HG02852 (cell line): ENCODE results near the gene LRRC43.
A peak's percentile ranks its signal among the peaks of the same experiment; 100 is the strongest.

Source experiments
- ATAC-seq: cut with Tn5 transposase; IDR thresholded peaks from one replicate; pipeline ENCODE4 v1.9.1; 2021; ENCODE audit warnings: mild to moderate bottlenecking, moderate library complexity; ENCODE audit not compliant: unreplicated experiment

Gene LRRC43

DNA sequence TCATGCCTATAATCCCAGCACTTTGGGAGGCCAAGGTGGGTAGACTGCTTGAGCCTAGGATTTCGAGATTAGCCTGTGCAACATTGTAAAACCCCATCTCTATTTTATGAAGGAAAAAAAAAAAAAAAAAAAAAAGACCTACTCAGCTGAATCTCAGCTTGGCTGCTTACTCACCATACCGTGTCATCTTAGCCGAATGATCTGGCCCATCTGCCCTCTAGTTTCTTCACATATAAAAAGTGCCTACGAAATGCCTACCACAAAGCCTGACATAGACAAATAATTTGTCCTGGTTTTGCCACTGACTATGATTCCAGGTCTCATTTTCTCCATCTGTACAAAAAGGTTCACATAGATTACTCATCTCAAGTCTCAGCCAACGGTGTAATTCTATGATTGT lies 32.8 kb downstream of the LRRC43 start:
- ATAC-seq: no peak

GRCh38 chr12:122216445-122216844 lies 33.5 kb downstream of the LRRC43 start:
- no peak for ATAC-seq

DNA sequence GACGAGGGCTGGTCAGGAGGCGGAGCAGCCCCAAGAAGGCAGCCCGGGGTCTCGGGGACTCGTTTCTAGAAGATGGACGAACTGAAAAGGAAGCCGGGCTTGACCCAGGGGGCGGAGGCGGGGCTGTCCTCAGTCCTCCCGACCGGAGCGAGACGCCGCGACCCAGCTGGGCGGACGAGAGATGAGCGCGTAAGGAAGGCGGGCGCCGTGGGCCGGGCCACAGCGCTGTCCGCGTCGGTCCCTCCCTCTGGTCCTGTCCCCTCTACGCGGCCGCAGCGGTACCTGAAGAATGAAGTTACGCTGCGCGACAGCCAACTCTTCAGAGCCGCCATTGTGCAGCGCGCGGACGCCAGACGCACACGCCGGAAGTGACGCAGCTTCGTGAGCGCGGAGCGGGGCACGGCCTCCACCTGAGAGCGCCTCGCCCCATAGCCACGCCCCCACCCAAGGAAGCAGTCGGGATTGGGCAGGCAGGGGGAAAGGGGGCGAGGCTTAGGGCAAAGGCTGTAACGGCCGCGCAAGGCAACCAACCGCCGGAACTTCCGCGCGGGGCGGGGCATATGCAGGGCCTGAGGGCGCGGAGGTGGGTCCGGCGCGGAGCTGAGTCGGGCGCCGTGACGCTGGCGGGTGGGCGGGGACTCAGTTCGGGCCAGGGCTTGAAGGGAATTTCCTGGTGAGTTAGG lies 42.9 kb downstream of the LRRC43 start, which contains the start of gene DIABLO:
Gene DIABLO (minus strand): TSS at position 370 of the 683 bp plus-strand sequence. CDS start 38 bp downstream, at position 332.
- ATAC-seq: peak; percentile 87

DNA sequence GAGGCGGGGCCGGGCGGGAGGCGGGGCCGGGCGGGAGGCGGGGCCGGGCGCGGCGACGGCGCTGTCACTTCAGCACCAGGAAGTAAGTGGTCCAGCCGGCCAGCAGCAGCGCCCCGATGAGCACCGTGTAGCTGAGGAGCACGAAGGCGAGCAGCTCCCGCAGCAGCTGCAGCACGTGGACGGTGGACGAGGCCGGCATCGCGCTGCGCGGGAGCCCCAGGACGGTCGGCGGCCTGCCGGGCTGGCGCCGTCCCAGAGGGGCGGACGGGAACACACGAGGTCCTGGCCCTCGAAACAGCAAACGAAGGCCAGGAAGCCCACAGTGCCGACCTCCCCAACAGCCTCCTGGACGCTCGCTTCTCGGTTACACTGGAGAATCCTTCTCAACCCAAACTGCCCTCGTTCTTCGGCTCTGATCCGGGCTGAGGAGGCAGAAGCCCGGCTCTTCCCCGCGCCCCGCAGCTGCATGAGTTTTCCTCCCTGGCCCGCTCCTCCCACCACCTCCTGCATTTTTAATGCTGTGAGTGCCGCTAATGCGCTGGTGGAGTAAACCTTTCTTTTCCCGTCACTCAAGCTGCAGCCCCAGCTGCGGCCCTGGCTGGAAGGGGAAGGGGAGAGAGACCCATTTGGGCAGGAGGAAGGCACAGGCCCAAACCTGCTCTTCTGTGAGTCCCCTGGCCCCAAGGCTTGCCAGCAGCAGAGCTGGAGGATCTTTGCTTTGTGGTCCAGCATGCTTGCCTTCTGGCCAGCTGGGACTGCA lies 43.6 kb downstream of the LRRC43 start:
- no peak for ATAC-seq

DNA sequence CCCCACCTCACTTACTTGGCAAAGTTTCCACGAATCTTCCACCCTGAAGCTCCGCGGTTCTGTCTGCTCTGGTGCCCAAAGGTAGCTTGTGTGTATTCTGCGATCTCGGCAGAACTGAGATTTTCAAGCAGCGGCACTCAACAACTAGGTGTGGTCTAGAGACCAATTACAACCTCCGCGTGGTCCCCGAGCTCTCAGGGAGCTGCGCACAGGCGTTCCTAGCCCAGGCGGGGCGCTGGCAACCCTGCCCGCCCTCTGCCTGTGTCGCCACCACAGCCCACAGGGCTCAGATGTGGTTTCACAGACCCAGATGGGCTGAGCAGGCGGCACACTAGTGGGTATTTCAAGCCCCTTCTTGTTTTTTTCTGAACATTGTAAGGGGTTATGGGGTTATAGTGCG lies 44.4 kb downstream of the LRRC43 start:
- ATAC-seq: no peak

- ATAC-seq: no peak
Observed at GRCh38 chr12:122228092-122228491, 45.2 kb downstream of the LRRC43 start.

DNA sequence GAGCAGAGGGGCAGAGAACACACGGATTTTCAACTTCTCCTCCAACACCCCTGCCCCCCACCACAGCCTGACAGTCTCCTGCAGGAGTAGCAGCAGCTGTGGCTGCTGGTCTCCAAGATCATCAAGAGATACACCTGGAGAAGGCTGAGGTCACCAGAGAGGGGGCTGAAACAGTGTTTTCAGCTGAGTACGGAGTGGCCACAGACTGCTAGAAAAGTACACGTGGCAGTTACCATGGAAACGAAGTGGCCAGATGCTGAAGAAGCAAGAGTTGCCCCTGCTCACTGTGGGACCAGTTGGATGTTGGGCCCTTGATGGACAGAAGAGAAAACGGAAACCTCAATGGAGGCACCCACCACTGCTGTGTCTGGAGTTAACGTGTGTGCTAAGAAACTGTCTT lies 47.9 kb downstream of the LRRC43 start:
- no peak for ATAC-seq

DNA sequence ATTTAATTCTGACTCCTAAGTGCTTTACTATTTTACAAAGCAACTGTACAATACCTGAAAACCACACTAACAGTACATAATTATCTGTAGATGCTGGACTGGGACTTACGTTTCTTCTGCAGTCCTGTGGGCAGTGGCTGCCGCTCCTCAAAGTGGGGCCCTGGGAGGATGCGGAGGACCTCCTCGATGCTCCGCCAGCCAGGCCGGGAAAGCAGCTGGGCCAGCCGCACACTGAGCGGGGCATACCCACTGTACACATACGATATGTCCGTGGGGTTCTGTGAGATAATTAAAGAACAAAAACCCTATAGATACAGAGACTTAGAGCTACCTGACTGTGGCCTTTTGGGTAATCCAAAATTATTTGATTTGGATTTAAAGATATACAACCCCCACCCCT lies 49.8 kb downstream of the LRRC43 start:
- ATAC-seq: no peak

DNA sequence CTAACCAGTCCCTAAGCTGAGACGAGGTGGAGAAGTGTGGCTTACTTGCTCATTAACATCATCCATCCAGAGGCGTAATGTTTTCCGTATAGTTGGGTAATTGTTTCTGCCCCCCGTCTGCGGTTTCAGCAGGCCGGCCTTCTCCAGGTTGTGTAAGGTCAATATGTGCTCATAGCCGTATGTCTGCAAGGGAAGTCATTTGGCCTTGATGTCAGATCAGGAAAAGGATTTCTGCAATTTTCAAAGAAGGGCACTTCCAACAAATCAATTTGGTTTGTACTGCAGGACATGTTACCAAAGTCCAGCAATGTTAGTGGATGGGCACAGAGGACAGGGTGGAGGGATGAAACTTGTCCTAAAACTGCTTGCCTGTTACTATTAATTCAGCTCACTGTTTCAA lies 52.8 kb downstream of the LRRC43 start:
- no peak for ATAC-seq

GRCh38 chr12:122238861-122239260 lies 55.9 kb downstream of the LRRC43 start:
- ATAC-seq: no peak

GRCh38 chr12:122243965-122244364 lies 61.0 kb downstream of the LRRC43 start:
- no peak for ATAC-seq

DNA sequence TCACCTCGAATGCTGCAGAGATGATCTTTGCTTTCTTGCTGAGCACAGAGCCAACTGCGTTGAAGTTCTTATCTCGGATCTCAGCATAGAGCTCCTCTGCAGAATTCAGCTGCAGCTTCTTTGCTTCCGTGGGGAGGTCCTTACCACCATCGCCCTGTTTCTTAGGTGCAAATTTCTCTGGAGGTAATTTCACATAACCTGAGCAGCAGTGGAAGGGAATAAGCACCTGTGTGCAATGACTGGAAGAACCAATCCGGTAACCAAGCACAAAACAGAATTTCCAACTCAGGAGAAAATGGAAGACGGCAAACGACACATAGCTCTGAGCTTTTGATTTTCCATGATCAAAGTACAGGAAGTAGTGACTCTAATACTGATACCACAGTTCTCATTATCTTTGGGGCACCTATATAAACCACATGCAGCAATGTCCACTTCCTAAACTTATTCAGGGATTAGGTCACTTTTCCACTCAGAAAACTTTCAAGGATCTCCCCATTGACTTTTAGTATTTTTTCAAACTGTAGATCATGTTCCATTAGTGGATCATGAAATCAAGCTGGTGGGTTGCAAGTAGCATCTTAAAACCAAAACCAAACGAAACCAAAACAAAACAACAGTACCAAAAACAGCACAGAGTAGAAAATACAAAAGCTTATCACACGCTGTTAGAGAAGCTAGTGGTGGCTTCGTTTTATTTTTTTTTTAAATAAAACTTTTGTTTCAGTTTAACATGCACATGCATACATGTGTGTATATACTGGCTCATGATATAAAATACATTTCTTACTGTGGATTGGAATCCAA lies 61.8 kb downstream of the LRRC43 start:
- no peak for ATAC-seq

GRCh38 chr12:122245553-122245952 lies 62.6 kb downstream of the LRRC43 start:
- no peak for ATAC-seq

DNA sequence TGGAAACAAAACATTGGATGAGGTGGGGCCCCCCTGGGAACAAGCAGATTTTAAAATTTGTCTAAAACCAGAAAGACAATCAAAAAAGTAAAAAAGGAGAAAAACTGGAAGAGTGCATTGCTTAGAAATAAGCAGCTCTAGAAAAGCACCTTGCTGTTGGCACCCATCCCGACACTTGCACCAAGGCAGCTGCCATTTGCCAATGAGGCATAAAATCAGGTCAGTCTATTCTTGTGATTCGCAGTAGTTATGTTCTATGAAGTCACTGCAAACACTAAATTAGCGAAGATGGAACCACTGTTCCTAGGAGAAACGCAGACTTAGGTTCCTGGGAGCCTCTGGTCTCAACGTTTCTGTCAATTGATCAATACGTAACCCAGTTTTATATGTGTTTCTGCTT lies 67.1 kb downstream of the LRRC43 start:
- no peak for ATAC-seq

GRCh38 chr12:122250536-122250935 lies 67.6 kb downstream of the LRRC43 start:
- no peak for ATAC-seq
